HepG2 (cell line): Measurements from ENCODE around the gene PML. TPM values are rescaled to one million over a fixed set of nuclear protein-coding genes. Genes with fewer than 3 reads are reported as not detected.

Experiments
- ATAC-seq: fragments of 200-7000 bp; cut with Tn5 transposase; 3 replicates; pipeline ENCODE4 v1.9.1; 2020; ENCODE audit warnings: mild to moderate bottlenecking, moderate library complexity
- BruUV-seq: library from RNA; stranded (reverse); fragments of 400-500 nt; replicated peaks from 2 replicates; lab custom pipeline; 2021; lab: Mats Ljungman, UMichigan
- CTCF ChIA-PET: fragments of 300-600 bp; formaldehyde crosslinking; extraction: SDS; loops from one replicate; lab custom pipeline; 2021; ENCODE audit warnings: low total read pairs, inconsistent platforms, low intra/inter-chr PET ratio; lab: Yijun Ruan, JAX
- POLR2A ChIA-PET: fragments of 350-600 bp; sonication (Branson Sonifier 250); formaldehyde crosslinking; loops from one replicate; lab custom pipeline; 2020; ENCODE audit warnings: antibody characterized with exemption, inconsistent platforms; lab: Yijun Ruan, JAX
- DNase-seq: peaks from one replicate; pipeline ENCODE4 v3.0.0-alpha.2; 2015; ENCODE audit warnings: low spot score
- FAIRE-seq: peaks from 3 replicates; lab custom pipeline; 2011; peaks lifted over from hg19 to GRCh38; lab: Jason Lieb, UNC
- H2AFZ ChIP-seq: one replicate; pipeline ENCODE4 v1.6.1; 2011; ENCODE audit warnings: low read length, inconsistent platforms
- H3K27ac ChIP-seq: fragments of 300-600 bp; 3 replicates; pipeline ENCODE4 v1.8.0; 2011; ENCODE audit warnings: mixed run types, mild to moderate bottlenecking, mixed read lengths, low read length, inconsistent platforms; ENCODE audit not compliant: insufficient read depth; ENCODE audit errors: extremely low read length
- H3K27me3 ChIP-seq, 2 experiments: fragments of 200-600 bp in 1 of 2; 2 replicates in 1 of 2; 3 replicates in 1 of 2; pipeline versions ENCODE4 v1.6.0 to v1.8.0; 2011; ENCODE audit warnings: low read length in 2 of 2, mild to moderate bottlenecking in 2 of 2, moderate library complexity in 2 of 2, inconsistent platforms in 1 of 2; ENCODE audit not compliant: insufficient read depth in 2 of 2, control insufficient read depth in 1 of 2
- H3K36me3 ChIP-seq, 2 experiments: fragments of 200-600 bp in 1 of 2; replicated peaks in 1 of 2; 2 replicates in 1 of 2; 3 replicates in 1 of 2; pipeline versions ENCODE4 v1.5.1 to v1.8.0; 2011; ENCODE audit warnings: low read length in 2 of 2, inconsistent platforms in 1 of 2; ENCODE audit not compliant: insufficient read depth in 2 of 2, control insufficient read depth in 1 of 2
- H3K4me1 ChIP-seq: 2 replicates; pipeline ENCODE4 v1.5.1; 2012; ENCODE audit warnings: low read length, inconsistent platforms; ENCODE audit not compliant: insufficient read depth
- H3K4me2 ChIP-seq: 2 replicates; pipeline ENCODE4 v1.6.0; 2011; ENCODE audit warnings: low read depth, low read length, inconsistent platforms
- H3K4me3 ChIP-seq, 3 experiments: fragments of 200-600 bp in 1 of 3; sonication (generic), shearing (Covaris generic) in 1 of 3; replicated peaks in 1 of 3; 2 replicates each; pipeline ENCODE4 v1.5.1; 2011 to 2016; ENCODE audit warnings: low read length in 3 of 3, inconsistent platforms in 2 of 3, low read depth in 2 of 3, mild to moderate bottlenecking in 2 of 3, control low read depth in 1 of 3, mixed read lengths in 1 of 3; ENCODE audit not compliant: insufficient read depth in 1 of 3
- H3K79me2 ChIP-seq: one replicate; pipeline ENCODE4 v1.6.1; 2011; ENCODE audit warnings: low read length, inconsistent platforms; ENCODE audit not compliant: insufficient read depth
- H3K9ac ChIP-seq: 2 replicates; pipeline ENCODE4 v1.6.0; 2011; ENCODE audit warnings: mild to moderate bottlenecking, low read depth, low read length, inconsistent platforms; ENCODE audit not compliant: insufficient read depth
- H3K9me3 ChIP-seq: 2 replicates; pipeline ENCODE4 v1.5.1; 2012; ENCODE audit warnings: mild to moderate bottlenecking, low read length
- H4K20me1 ChIP-seq: 2 replicates; pipeline ENCODE4 v1.6.0; 2011; ENCODE audit warnings: inconsistent platforms, mild to moderate bottlenecking, low read length, moderate library complexity; ENCODE audit not compliant: insufficient read depth
- AHR ChIP-seq: IDR thresholded peaks from 2 replicates; pipeline ENCODE4 v1.6.1; 2018; ENCODE audit warnings: missing genetic modification reagents, missing compliant biosample characterization
- FOXO1 ChIP-seq: sonication (generic); formaldehyde crosslinking; IDR thresholded peaks from 2 replicates; pipeline ENCODE4 v1.4.0; 2020; ENCODE audit warnings: missing genetic modification reagents
- HNRNPH1 ChIP-seq: fragments of 200-400 bp; formaldehyde crosslinking; optimal IDR thresholded peaks from 2 replicates; pipeline ENCODE3; 2017; ENCODE audit warnings: mild to moderate bottlenecking, low read depth, low read length
- KDM5A ChIP-seq: fragments of 200-600 bp; sonication (generic); IDR thresholded peaks from 2 replicates; pipeline ENCODE4 v1.7.0; 2018; ENCODE audit warnings: antibody characterized with exemption, mild to moderate bottlenecking, low read length, borderline replicate concordance
- KLF12 ChIP-seq: sonication (generic); formaldehyde crosslinking; IDR thresholded peaks from 2 replicates; pipeline ENCODE4 v1.4.0; 2020; ENCODE audit warnings: missing genetic modification reagents, borderline replicate concordance
- MEF2D ChIP-seq: sonication (generic); formaldehyde crosslinking; IDR thresholded peaks from 2 replicates; pipeline ENCODE4 v1.5.1; 2020; ENCODE audit warnings: mild to moderate bottlenecking, missing genetic modification reagents
- NFYB ChIP-seq: sonication (generic); formaldehyde crosslinking; IDR thresholded peaks from 2 replicates; pipeline ENCODE4 v1.4.0; 2020; ENCODE audit warnings: missing genetic modification reagents
- NR1H2 ChIP-seq: sonication (generic); formaldehyde crosslinking; IDR thresholded peaks from 2 replicates; pipeline ENCODE4 v1.8.1; 2022; ENCODE audit warnings: low read depth, missing genetic modification reagents, borderline replicate concordance
- NRL ChIP-seq: sonication (generic); formaldehyde crosslinking; IDR thresholded peaks from 2 replicates; pipeline ENCODE4 v1.5.0; 2020; ENCODE audit warnings: missing genetic modification reagents, mild to moderate bottlenecking, moderate library complexity, borderline replicate concordance
- SIX4 ChIP-seq: sonication (generic); formaldehyde crosslinking; IDR thresholded peaks from 2 replicates; pipeline ENCODE4 v1.4.0; 2020; ENCODE audit warnings: missing genetic modification reagents
- TIGD3 ChIP-seq: sonication (generic); formaldehyde crosslinking; IDR thresholded peaks from 2 replicates; pipeline ENCODE4 v1.5.1; 2020; ENCODE audit warnings: mild to moderate bottlenecking, missing genetic modification reagents, borderline replicate concordance
- ZIK1 ChIP-seq: sonication (generic); formaldehyde crosslinking; IDR thresholded peaks from 2 replicates; pipeline ENCODE4 v1.5.0; 2020; ENCODE audit warnings: mild to moderate bottlenecking, low read depth, missing genetic modification reagents, borderline replicate concordance
- ZMYM2 ChIP-seq: sonication (generic); formaldehyde crosslinking; IDR thresholded peaks from 2 replicates; pipeline ENCODE4 v1.8.0; 2022; ENCODE audit warnings: mild to moderate bottlenecking, missing genetic modification reagents
- ZNF205 ChIP-seq: IDR thresholded peaks from 2 replicates; pipeline ENCODE4 v1.6.1; 2018; ENCODE audit warnings: missing biosample characterization, missing genetic modification reagents
- ZNF281 ChIP-seq: sonication (generic); formaldehyde crosslinking; IDR thresholded peaks from 2 replicates; pipeline ENCODE4 v1.4.0; 2020; ENCODE audit warnings: missing genetic modification reagents, borderline replicate concordance
- ZSCAN9 ChIP-seq: IDR thresholded peaks from 2 replicates; pipeline ENCODE4 v1.6.1; 2016; ENCODE audit warnings: borderline replicate concordance
- WGBS: methylation state at CpG from one replicate; pipeline ENCODE4 v1.1.6; 2017; ENCODE audit warnings: low lambda C conversion rate; 5-methylcytosine and 5-hydroxymethylcytosine counted together
- in situ Hi-C: cut with HindIII; loops from 2 replicates; pipeline ENCODE4 v1.10.0; 2017; ENCODE audit warnings: low pct_unique_long_range_greater_than_20kb; ENCODE audit not compliant: extremely low pct_ligation_motif_present
- intact Hi-C: fragments of 100-400 bp; cut with micrococcal nuclease; formaldehyde crosslinking; loops from one replicate; pipeline ENCODE4 v1.10.0; 2022; ENCODE audit not compliant: unreplicated experiment
- polyA plus RNA-seq, 8 experiments: library from polyadenylated mRNA; depleted of rRNA in 3 of 8; stranded (reverse) in 7 of 8; unstranded in 1 of 8; fragments of >200 nt; fragmentation: Illumina TruSeq in 4 of 8; extraction: Trizol in 4 of 8; gene quantifications; 2 replicates each; pipeline versions ENCODE4 v1.2.1 to v1.2.3, GENCODE V29; 2011 to 2016; ENCODE audit warnings: low read depth in 4 of 8, missing spikeins in 1 of 8, mixed read lengths in 1 of 8; ENCODE audit not compliant: insufficient read depth in 1 of 8
- total RNA-seq, 5 experiments: library from RNA; depleted of rRNA; stranded (reverse); fragments of >200 nt; fragmentation: Illumina TruSeq; extraction: Trizol; gene quantifications; 2 replicates each; pipeline ENCODE4 v1.2.3, GENCODE V29; 2016; ENCODE audit warnings: low read depth in 1 of 5

PML gene
- total and polyA plus RNA-seq, 2 of the 13 experiments (the other 11 are each of a cell fraction or from before 2014, with no cell fraction given): 2.9 to 3.9 TPM

- Histone ChIP-seq H3K4me1 (peaks cover 9% of the 10 kb centered on the region), H3K27me3 (peaks cover 2 to 34% of the 10 kb centered on the region in 2 experiments; a peak in 4 of 5 replicates), H2AFZ (no peak overlapping the region), H4K20me1 (no peaks in the 10 kb centered on the region), H3K9me3 (no peaks in the 10 kb centered on the region), H3K79me2 (no peaks in the 10 kb centered on the region), H3K4me3 (no peak overlapping the region), H3K36me3 (no peaks in the 10 kb centered on the region), H3K9ac (no peak overlapping the region), H3K27ac (no peak overlapping the region), H3K4me2 (no peak overlapping the region)
- DNase-seq: no peak
- TF ChIP-seq ZNF205 (CRISPR knock-in tag): no peak
- no peak for TF ChIP-seq NFYB (CRISPR knock-in tag)
- TF ChIP-seq AHR: no peak
- TF ChIP-seq HNRNPH1: no peak
- TF ChIP-seq KLF12 (CRISPR knock-in tag): no peak
- no peak for TF ChIP-seq SIX4 (CRISPR knock-in tag)
- no peak for TF ChIP-seq NRL
- no peak for TF ChIP-seq MEF2D
- no peak for TF ChIP-seq KDM5A
- TF ChIP-seq ZNF281 (CRISPR knock-in tag): no peak
- no peak for TF ChIP-seq NR1H2 (CRISPR knock-in tag)
- no peak for TF ChIP-seq ZSCAN9 (CRISPR knock-in tag)
- TF ChIP-seq FOXO1 (CRISPR knock-in tag): no peak
- TF ChIP-seq ZMYM2: no peak
- no peak for TF ChIP-seq ZIK1
- TF ChIP-seq TIGD3 (CRISPR knock-in tag): no peak
- intact Hi-C loops: no loop called here
- BruUV-seq: no TSS peak
- CTCF ChIA-PET: no interaction called here
- 13% methylated on average over 4 of the region's 10 CpGs for WGBS
- FAIRE-seq: no peak
- in situ Hi-C loops: no loop called here
- POLR2A ChIA-PET: no interaction called here
- ATAC-seq: no peak
These were observed 41.4 kb upstream of the PML start for GRCh38 chr15:73952913-73953750.
